ENCODE data around the gene IGFBPL1.

DNA sequence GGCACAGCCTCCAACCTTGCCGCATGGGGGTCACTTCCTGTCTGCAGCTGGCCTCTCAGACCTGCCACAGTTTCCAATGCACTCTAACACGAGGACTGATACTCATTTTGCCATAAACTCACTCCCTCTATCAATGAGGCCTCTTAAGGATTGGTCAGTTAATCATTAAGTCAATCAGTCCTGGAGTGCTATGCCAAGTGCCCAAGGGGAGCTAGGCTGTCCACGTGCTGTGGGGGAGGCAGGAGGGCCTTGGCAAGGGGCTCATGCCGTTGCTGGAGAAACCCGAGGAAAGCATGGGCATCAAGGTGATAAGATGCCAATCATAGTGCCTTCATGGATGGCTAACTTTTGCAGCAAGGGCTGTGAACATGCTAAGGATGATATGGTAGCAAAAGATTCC lies 33.4 kb downstream of the IGFBPL1 start:
- TF ChIP-seq CREB1 (IDR thresholded peaks at IDR 0.05) (no peak), USF2 (IDR thresholded peaks at IDR 0.05; ENCODE audit: low read length) (no peak), TAF7 (optimal IDR thresholded peaks at IDR 0.05; ENCODE audit: borderline replicate concordance, low read depth, low read length) (no peak), POLR2A (IDR thresholded peaks at IDR 0.05; ENCODE audit: control extremely low read depth in 1 of 2, low read depth in 2 of 2, low read length in 2 of 2) (no peak), TBP (IDR thresholded peaks at IDR 0.05; ENCODE audit: low read depth, low read length) (no peak), TAF1 (IDR thresholded peaks at IDR 0.05; ENCODE audit: low read depth, low read length) (no peak)
- TF ChIP-seq, protein P1, sequence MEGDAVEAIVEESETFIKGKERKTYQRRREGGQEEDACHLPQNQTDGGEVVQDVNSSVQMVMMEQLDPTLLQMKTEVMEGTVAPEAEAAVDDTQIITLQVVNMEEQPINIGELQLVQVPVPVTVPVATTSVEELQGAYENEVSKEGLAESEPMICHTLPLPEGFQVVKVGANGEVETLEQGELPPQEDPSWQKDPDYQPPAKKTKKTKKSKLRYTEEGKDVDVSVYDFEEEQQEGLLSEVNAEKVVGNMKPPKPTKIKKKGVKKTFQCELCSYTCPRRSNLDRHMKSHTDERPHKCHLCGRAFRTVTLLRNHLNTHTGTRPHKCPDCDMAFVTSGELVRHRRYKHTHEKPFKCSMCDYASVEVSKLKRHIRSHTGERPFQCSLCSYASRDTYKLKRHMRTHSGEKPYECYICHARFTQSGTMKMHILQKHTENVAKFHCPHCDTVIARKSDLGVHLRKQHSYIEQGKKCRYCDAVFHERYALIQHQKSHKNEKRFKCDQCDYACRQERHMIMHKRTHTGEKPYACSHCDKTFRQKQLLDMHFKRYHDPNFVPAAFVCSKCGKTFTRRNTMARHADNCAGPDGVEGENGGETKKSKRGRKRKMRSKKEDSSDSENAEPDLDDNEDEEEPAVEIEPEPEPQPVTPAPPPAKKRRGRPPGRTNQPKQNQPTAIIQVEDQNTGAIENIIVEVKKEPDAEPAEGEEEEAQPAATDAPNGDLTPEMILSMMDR (IDR thresholded peaks at IDR 0.05; ENCODE audit: control extremely low read depth in 1 of 3, insufficient read depth in 1 of 3, low read depth in 1 of 3, low read length in 3 of 3), result no peak

All from H1 (cell line).